GM19193 (cell line): ENCODE results near the gene FBXO46.
A peak's percentile ranks its signal among the peaks of the same experiment; 100 is the strongest.

Experiments used
- POLR2A ChIP-seq: IDR thresholded peaks from 4 replicates; pipeline ENCODE4 v1.6.1; 2011; ENCODE audit not compliant: insufficient read depth, insufficient read length; ENCODE audit errors: extremely low read depth

The FBXO46 gene

GRCh38 chr19:45676851-45677263, 53.8 kb downstream of the FBXO46 start:
- no peak for TF ChIP-seq POLR2A

- no peak for TF ChIP-seq POLR2A
These were observed 55.8 kb downstream of the FBXO46 start for GRCh38 chr19:45674946-45675345.

GRCh38 chr19:45670670-45671453, 59.8 kb downstream of the FBXO46 start:
- peak; percentile 41 for TF ChIP-seq POLR2A

GRCh38 chr19:45668342-45668871, 62.3 kb downstream of the FBXO46 start:
- no peak for TF ChIP-seq POLR2A

- TF ChIP-seq POLR2A: peak; percentile 66
These were observed 62.9 kb downstream of the FBXO46 start, which contains the start of gene GIPR for GRCh38 chr19:45667620-45668341. TSS of gene GIPR (plus strand) at chr19:45668221. CDS start at chr19:45669521, 1,300 bp downstream.

GRCh38 chr19:45664575-45664974, 66.1 kb downstream of the FBXO46 start:
- no peak for TF ChIP-seq POLR2A

- no peak for TF ChIP-seq POLR2A
These were observed 66.9 kb downstream of the FBXO46 start for GRCh38 chr19:45663800-45664199.

- TF ChIP-seq POLR2A: no peak
These were observed 70.1 kb downstream of the FBXO46 start for GRCh38 chr19:45660636-45661035.
